ENCODE measurements around the gene PARVA.

PARVA gene

GRCh38 chr11:12534549-12534948 lies 157.2 kb downstream of the PARVA start:
- DNase-seq = no peak

- no peak for DNase-seq
These were observed 157.9 kb downstream of the PARVA start for GRCh38 chr11:12535321-12535720.

- DNase-seq = no peak
These were observed 159.2 kb downstream of the PARVA start for GRCh38 chr11:12536566-12536965.

- peak; percentile 35 for DNase-seq
These were observed 160.5 kb downstream of the PARVA start for GRCh38 chr11:12537778-12538401.

GRCh38 chr11:12538889-12539421 lies 161.6 kb downstream of the PARVA start:
- DNase-seq = no peak

- DNase-seq = no peak
These were observed 162.2 kb downstream of the PARVA start for GRCh38 chr11:12539572-12539971.

GRCh38 chr11:12540075-12540680 lies 162.8 kb downstream of the PARVA start:
- DNase-seq = no peak

- no peak for DNase-seq
These were observed 163.7 kb downstream of the PARVA start for GRCh38 chr11:12540913-12541582.

GRCh38 chr11:12541583-12542151 lies 164.3 kb downstream of the PARVA start:
- DNase-seq = no peak

GRCh38 chr11:12542186-12542935 lies 165.0 kb downstream of the PARVA start:
- no peak for DNase-seq

- no peak for DNase-seq
These were observed 166.4 kb downstream of the PARVA start for GRCh38 chr11:12543596-12544415.

GRCh38 chr11:12544986-12545775 lies 167.8 kb downstream of the PARVA start:
- no peak for DNase-seq

- no peak for DNase-seq
These were observed 168.8 kb downstream of the PARVA start for GRCh38 chr11:12546122-12546521.

GRCh38 chr11:12546660-12547059 lies 169.3 kb downstream of the PARVA start:
- no peak for DNase-seq

GRCh38 chr11:12547953-12548650 lies 170.7 kb downstream of the PARVA start:
- DNase-seq = no peak

GRCh38 chr11:12552692-12553091 lies 175.3 kb downstream of the PARVA start:
- no peak for DNase-seq

GRCh38 chr11:12554122-12554521 lies 176.8 kb downstream of the PARVA start:
- DNase-seq = no peak

GRCh38 chr11:12556155-12556554 lies 178.8 kb downstream of the PARVA start:
- no peak for DNase-seq

GRCh38 chr11:12556788-12557384 lies 179.5 kb downstream of the PARVA start:
- peak; percentile 39 for DNase-seq

- no peak for DNase-seq
These were observed 181.6 kb downstream of the PARVA start for GRCh38 chr11:12559011-12559410.

All from NCI-H446 treated with DMSO at 0.1 percent for 48 hours (cell line).